Transverse colon (tissue), 4 donors: ENCODE data around the gene SP140L. TPM values are rescaled to one million over a fixed set of nuclear protein-coding genes. Genes with fewer than 3 reads are reported as not detected.

ENCODE experiments used
- DNase-seq: peaks from one replicate; pipeline ENCODE4 v3.0.0-alpha.2; 2019
- H3K27ac ChIP-seq, 4 donors: fragments of 200-600 bp; sonication (generic); 2 replicates each; pipeline ENCODE4 v1.5.1; 2016 to 2018; ENCODE audit warnings: inconsistent platforms in 4 of 4
- H3K27me3 ChIP-seq: fragments of 200-600 bp; sonication (generic); 2 replicates; pipeline ENCODE4 v1.5.1; 2017; ENCODE audit warnings: inconsistent platforms
- H3K36me3 ChIP-seq, 4 donors: fragments of 200-600 bp; sonication (generic); 2 replicates each; pipeline ENCODE4 v1.5.1; 2017 to 2019; ENCODE audit warnings: inconsistent platforms in 4 of 4
- H3K4me1 ChIP-seq, 4 donors: fragments of 200-600 bp; sonication (generic); 2 replicates each; pipeline ENCODE4 v1.5.1; 2017 to 2020; ENCODE audit warnings: inconsistent platforms in 4 of 4
- H3K4me3 ChIP-seq, 4 donors: fragments of 200-600 bp; sonication (generic); 1 replicate in 1 of 4; 2 replicates in 3 of 4; pipeline versions ENCODE4 v1.5.1 to v1.6.1; 2017 to 2019; ENCODE audit warnings: inconsistent platforms in 4 of 4
- H3K9me3 ChIP-seq, 2 donors: fragments of 200-600 bp; sonication (generic); 2 replicates each; pipeline ENCODE4 v1.5.1; 2017 to 2019; ENCODE audit warnings: inconsistent platforms in 2 of 2
- CTCF ChIP-seq, 5 experiments: fragments of 200-600 bp in 3 of 5; fragments of 450-650 bp in 2 of 5; sonication (generic) in 3 of 5; IDR thresholded peaks; 1 replicate in 2 of 5; 2 replicates in 3 of 5; pipeline ENCODE4 v1.5.1; 2016 to 2017; ENCODE audit warnings: antibody characterized with exemption in 5 of 5, inconsistent platforms in 3 of 5, mild to moderate bottlenecking in 2 of 5, moderate library complexity in 1 of 5
- EP300 ChIP-seq: sonication (generic); formaldehyde crosslinking; IDR thresholded peaks from one replicate; pipeline ENCODE4 v1.6.1; 2017; ENCODE audit warnings: antibody characterized with exemption, low read depth
- POLR2A ChIP-seq: fragments of 450-650 bp; IDR thresholded peaks from one replicate; pipeline ENCODE4 v1.6.1; 2016; ENCODE audit warnings: antibody characterized with exemption, mild to moderate bottlenecking, moderate library complexity
- POLR2AphosphoS5 ChIP-seq, 3 donors: sonication (generic); formaldehyde crosslinking; IDR thresholded peaks; one replicate each; pipeline ENCODE4 v1.6.1; 2016; ENCODE audit warnings: antibody characterized with exemption in 3 of 3
- WGBS, 2 donors: methylation state at CpG; one replicate each; pipeline ENCODE4 v1.1.5; 2018; ENCODE audit warnings: low coverage in 1 of 2; 5-methylcytosine and 5-hydroxymethylcytosine counted together
- in situ Hi-C, 4 donors: fragments of 200-750 bp; cut with MboI; loops; one replicate each; pipeline versions ENCODE4 v1.15.0 to v1.15.1; 2017; ENCODE audit warnings: low sequenced_read_pairs in 3 of 4, low pct_ligation_motif_present in 1 of 4, low pct_unique_long_range_greater_than_20kb in 1 of 4
- intact Hi-C: fragments of 100-400 bp; cut with DNase I; formaldehyde crosslinking; loops from one replicate; pipeline ENCODE4 v1.15.1; 2023; ENCODE audit warnings: low total_unique reads
- total RNA-seq, 4 donors: library from RNA; depleted of rRNA; stranded (reverse); fragments of >200 nt; gene quantifications; one replicate each; pipeline ENCODE4 v1.1.0, GENCODE V29; 2016

SP140L gene
- total RNA-seq, 4 donors from 2014 or later = 6.8 to 32.9 (median 17.9) TPM

- no peaks in the 10 kb centered on the region for H3K27me3 ChIP-seq
- no peak overlapping the region for H3K27ac ChIP-seq
- DNase-seq = no peak
- H3K4me3 ChIP-seq = no peak overlapping the region
- WGBS, 2 donors = 89 to 97% methylated on average over 5 to 18 of the region's 18 CpGs
- H3K4me1 ChIP-seq = peaks cover 0 to 20% (median 11%) of the 10 kb centered on the region in 4 donors
- intact Hi-C loops (no loop called here), in situ Hi-C loops (no loop called here)
- no peaks in the 10 kb centered on the region for H3K36me3 ChIP-seq
- TF ChIP-seq CTCF (IDR thresholded peaks at IDR 0.05) = no peak
- no peak for TF ChIP-seq POLR2A
- TF ChIP-seq POLR2AphosphoS5 (IDR thresholded peaks at IDR 0.05) = no peak
- no peak for TF ChIP-seq EP300
- H3K9me3 ChIP-seq = no peaks in the 10 kb centered on the region
Observed at GRCh38 chr2:230323385-230324106, 3.4 kb upstream of the SP140L start.

GRCh38 chr2:230324503-230324902, 2.5 kb upstream of the SP140L start:
- Histone ChIP-seq H3K36me3 (peaks cover 0 to 1% (median 0%) of the 10 kb centered on the region in 4 donors), H3K9me3 (no peaks in the 10 kb centered on the region), H3K4me1 (peaks cover 0 to 23% (median 14%) of the 10 kb centered on the region in 4 donors), H3K27ac (no peak overlapping the region), H3K4me3 (no peak overlapping the region), H3K27me3 (no peaks in the 10 kb centered on the region)
- 80 to 97% methylated on average over 1 to 5 of the region's 5 CpGs for WGBS, 2 donors
- TF ChIP-seq POLR2AphosphoS5 (IDR thresholded peaks at IDR 0.05) = no peak
- TF ChIP-seq CTCF (IDR thresholded peaks at IDR 0.05) = no peak
- DNase-seq = no peak
- intact Hi-C loops (no loop called here), in situ Hi-C loops (no loop called here)

- no peaks in the 10 kb centered on the region for H3K27me3 ChIP-seq
- H3K36me3 ChIP-seq = peaks cover 0 to 4% (median 0%) of the 10 kb centered on the region in 4 donors
- in situ Hi-C loops = no loop called here
- intact Hi-C loops = no loop called here
- H3K4me1 ChIP-seq = peaks cover 0 to 29% (median 14%) of the 10 kb centered on the region in 4 donors
- H3K27ac ChIP-seq = no peak overlapping the region
- H3K9me3 ChIP-seq = no peaks in the 10 kb centered on the region
- H3K4me3 ChIP-seq = no peak overlapping the region
- DNase-seq = no peak
- WGBS, 2 donors = 94% methylated on average over 9 of the region's 9 CpGs; no CpG with 5 or more reads in 1 of the 2 donors
- no peak for TF ChIP-seq CTCF (IDR thresholded peaks at IDR 0.05)
- no peak for TF ChIP-seq POLR2AphosphoS5 (IDR thresholded peaks at IDR 0.05)
- TF ChIP-seq POLR2A = no peak
- TF ChIP-seq EP300 = no peak
Observed at GRCh38 chr2:230325316-230326243, 1.4 kb upstream of the SP140L start.
